Neural cell (in vitro differentiated cells): ENCODE results near the gene CARD6. TPM values are rescaled to one million over a fixed set of nuclear protein-coding genes. Genes with fewer than 3 reads are reported as not detected.

Experiments used
- H2AFZ ChIP-seq: fragments of 200-600, 300-800 bp; sonication (generic), shearing (Covaris generic); 2 replicates; pipeline ENCODE4 v1.6.0; 2014; ENCODE audit warnings: low read depth, mild to moderate bottlenecking, antibody characterized with exemption, low read length, moderate library complexity
- H3F3A ChIP-seq: fragments of 200-600 bp; shearing (Covaris generic); 2 replicates; pipeline ENCODE4 v1.6.1; 2016; ENCODE audit warnings: mild to moderate bottlenecking, moderate library complexity, mixed read lengths, antibody characterized with exemption, low read length; ENCODE audit not compliant: insufficient read depth, poor library complexity, severe bottlenecking
- H3K27ac ChIP-seq: fragments of 200-600, 300-800 bp; sonication (generic), shearing (Covaris generic); 2 replicates; pipeline ENCODE4 v1.5.1; 2014; ENCODE audit warnings: mild to moderate bottlenecking, low read length, moderate library complexity
- H3K27me3 ChIP-seq: fragments of 300-800, 200-600 bp; sonication (generic), shearing (Covaris generic); 2 replicates; pipeline ENCODE4 v1.6.0; 2014; ENCODE audit warnings: mild to moderate bottlenecking, low read depth, low read length, moderate library complexity; ENCODE audit not compliant: insufficient read depth
- H3K36me3 ChIP-seq: fragments of 300-800, 200-600 bp; sonication (generic), shearing (Covaris generic); 2 replicates; pipeline ENCODE4 v1.5.1; 2014; ENCODE audit warnings: mild to moderate bottlenecking, antibody characterized with exemption, low read length, moderate library complexity; ENCODE audit not compliant: insufficient read depth
- H3K4me2 ChIP-seq: fragments of 300-800, 200-600 bp; sonication (generic), shearing (Covaris generic); 2 replicates; pipeline ENCODE4 v1.6.0; 2014; ENCODE audit warnings: mild to moderate bottlenecking, low read length
- H3K4me3 ChIP-seq: fragments of 300-800, 200-600 bp; sonication (generic), shearing (Covaris generic); 2 replicates; pipeline ENCODE4 v1.5.1; 2014; ENCODE audit warnings: mild to moderate bottlenecking, low read length, moderate library complexity
- H3K79me2 ChIP-seq: fragments of 200-600 bp; shearing (Covaris generic); replicated peaks from 2 replicates; pipeline ENCODE4 v1.6.0; 2014; ENCODE audit warnings: mild to moderate bottlenecking, low read length, moderate library complexity; ENCODE audit not compliant: insufficient read depth
- H3K9ac ChIP-seq: fragments of 300-800, 200-600 bp; sonication (generic), shearing (Covaris generic); 2 replicates; pipeline ENCODE4 v1.6.1; 2016; ENCODE audit warnings: mild to moderate bottlenecking, low read length, mixed read lengths
- H3K9me2 ChIP-seq: fragments of 200-600 bp; shearing (Covaris generic); 2 replicates; pipeline ENCODE4 v1.6.1; 2016; ENCODE audit warnings: mild to moderate bottlenecking, low read length, mixed read lengths; ENCODE audit not compliant: insufficient read depth
- H3K9me3 ChIP-seq: fragments of 200-600, 300-800 bp; sonication (generic), shearing (Covaris generic); 2 replicates; pipeline ENCODE4 v1.6.1; 2016; ENCODE audit warnings: mild to moderate bottlenecking, mixed run types, low read length, moderate library complexity, mixed read lengths
- H4K20me1 ChIP-seq: fragments of 200-600 bp; shearing (Covaris generic); 2 replicates; pipeline ENCODE4 v1.6.1; 2016; ENCODE audit warnings: mild to moderate bottlenecking, mixed run types; ENCODE audit not compliant: insufficient read depth
- EP300 ChIP-seq: fragments of 450-650 bp; conservative IDR thresholded peaks from 2 replicates; pipeline ENCODE4 v1.6.1; 2014; ENCODE audit warnings: antibody characterized with exemption, mild to moderate bottlenecking, moderate library complexity; ENCODE audit not compliant: poor library complexity, severe bottlenecking
- EZH2 ChIP-seq: fragments of 200-600, 300-800 bp; shearing (Covaris generic), sonication (generic); IDR thresholded peaks from 2 replicates; pipeline ENCODE4 v1.6.1; 2014; ENCODE audit warnings: antibody characterized with exemption, low read length, borderline replicate concordance, mild to moderate bottlenecking; ENCODE audit not compliant: insufficient read depth, poor library complexity, severe bottlenecking
- MXI1 ChIP-seq: fragments of 450-650 bp; conservative IDR thresholded peaks from 2 replicates; pipeline ENCODE4 v1.6.1; 2014; ENCODE audit warnings: antibody characterized with exemption, mild to moderate bottlenecking; ENCODE audit not compliant: poor library complexity, severe bottlenecking
- POLR2AphosphoS5 ChIP-seq: IDR thresholded peaks from 2 replicates; pipeline ENCODE4 v1.6.1; 2012
- RAD21 ChIP-seq: fragments of 450-650 bp; conservative IDR thresholded peaks from 2 replicates; pipeline ENCODE4 v1.6.1; 2014; ENCODE audit warnings: antibody characterized with exemption, mild to moderate bottlenecking, moderate library complexity
- REST ChIP-seq: IDR thresholded peaks from 2 replicates; pipeline ENCODE4 v1.6.1; 2012; ENCODE audit warnings: borderline replicate concordance
- SMC3 ChIP-seq: fragments of 450-650 bp; conservative IDR thresholded peaks from 2 replicates; pipeline ENCODE4 v1.6.1; 2014; ENCODE audit warnings: antibody characterized with exemption, mild to moderate bottlenecking, moderate library complexity; ENCODE audit not compliant: poor library complexity
- TAF1 ChIP-seq: IDR thresholded peaks from 2 replicates; pipeline ENCODE4 v1.6.1; 2012; ENCODE audit warnings: low read depth
- polyA plus RNA-seq: library from polyadenylated mRNA; depleted of rRNA; stranded (reverse); fragments of >200 nt; gene quantifications from 2 replicates; pipeline ENCODE4 v1.2.3, GENCODE V29; 2014
- TF ChIP-seq, protein P1 (sequence below): fragments of 450-650 bp; IDR thresholded peaks from 2 replicates; pipeline ENCODE4 v1.5.1; 2014; ENCODE audit warnings: antibody characterized with exemption, mild to moderate bottlenecking, moderate library complexity; ENCODE audit not compliant: poor library complexity, severe bottlenecking

Gene CARD6
- polyA plus RNA-seq, 1 donor from 2014 or later, result 0.06 TPM

GRCh38 chr5:40812125-40812524, 29.0 kb upstream of the CARD6 start:
- H4K20me1 ChIP-seq, result no peaks in the 10 kb centered on the region
- no peaks in the 10 kb centered on the region for H3F3A ChIP-seq
- H3K27ac ChIP-seq, result no peak overlapping the region
- H3K9ac ChIP-seq, result no peak overlapping the region
- H3K9me3 ChIP-seq, result no peaks in the 10 kb centered on the region
- H3K79me2 ChIP-seq, result no peaks in the 10 kb centered on the region
- H3K27me3 ChIP-seq, result no peaks in the 10 kb centered on the region
- H3K4me3 ChIP-seq, result no peak overlapping the region
- H3K36me3 ChIP-seq, result no peaks in the 10 kb centered on the region
- no peak for TF ChIP-seq MXI1
- TF ChIP-seq, protein P1, sequence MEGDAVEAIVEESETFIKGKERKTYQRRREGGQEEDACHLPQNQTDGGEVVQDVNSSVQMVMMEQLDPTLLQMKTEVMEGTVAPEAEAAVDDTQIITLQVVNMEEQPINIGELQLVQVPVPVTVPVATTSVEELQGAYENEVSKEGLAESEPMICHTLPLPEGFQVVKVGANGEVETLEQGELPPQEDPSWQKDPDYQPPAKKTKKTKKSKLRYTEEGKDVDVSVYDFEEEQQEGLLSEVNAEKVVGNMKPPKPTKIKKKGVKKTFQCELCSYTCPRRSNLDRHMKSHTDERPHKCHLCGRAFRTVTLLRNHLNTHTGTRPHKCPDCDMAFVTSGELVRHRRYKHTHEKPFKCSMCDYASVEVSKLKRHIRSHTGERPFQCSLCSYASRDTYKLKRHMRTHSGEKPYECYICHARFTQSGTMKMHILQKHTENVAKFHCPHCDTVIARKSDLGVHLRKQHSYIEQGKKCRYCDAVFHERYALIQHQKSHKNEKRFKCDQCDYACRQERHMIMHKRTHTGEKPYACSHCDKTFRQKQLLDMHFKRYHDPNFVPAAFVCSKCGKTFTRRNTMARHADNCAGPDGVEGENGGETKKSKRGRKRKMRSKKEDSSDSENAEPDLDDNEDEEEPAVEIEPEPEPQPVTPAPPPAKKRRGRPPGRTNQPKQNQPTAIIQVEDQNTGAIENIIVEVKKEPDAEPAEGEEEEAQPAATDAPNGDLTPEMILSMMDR, result no peak
- no peak for TF ChIP-seq SMC3
- no peak for TF ChIP-seq EP300
- no peak for TF ChIP-seq POLR2AphosphoS5
- no peak for TF ChIP-seq REST
- no peak for TF ChIP-seq RAD21
- no peak for TF ChIP-seq EZH2
- TF ChIP-seq TAF1, result no peak
- H3K9me2 ChIP-seq, result no peaks in the 10 kb centered on the region
- H3K4me2 ChIP-seq, result no peak overlapping the region
- H2AFZ ChIP-seq, result no peak overlapping the region

DNA sequence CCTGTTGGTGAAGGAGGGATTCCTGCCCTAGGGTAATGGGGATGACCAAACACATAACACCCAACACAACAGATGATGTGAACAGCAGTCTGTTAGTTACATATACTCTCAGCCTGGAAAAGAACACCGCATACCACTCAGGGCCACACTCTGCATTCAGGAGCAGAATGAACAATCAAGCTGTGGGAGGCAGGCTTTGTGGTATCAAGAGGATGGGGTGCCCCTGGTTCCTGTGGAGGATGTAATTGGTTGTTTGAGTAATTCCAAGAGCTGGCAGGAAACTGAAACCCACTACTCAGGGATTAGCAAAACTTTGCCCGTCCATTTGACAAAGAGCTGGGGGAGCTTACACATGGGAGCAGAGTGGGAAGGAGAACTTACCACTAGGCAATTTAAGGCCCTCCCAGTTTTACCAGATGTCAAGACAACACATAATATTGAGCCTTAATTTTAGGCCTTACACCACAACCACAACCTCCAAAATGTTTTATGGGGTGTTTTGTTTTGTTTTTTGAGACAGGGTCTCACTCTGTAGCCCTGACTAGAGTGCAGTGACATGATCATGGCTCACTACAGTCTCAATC, 27.4 kb upstream of the CARD6 start:
- no peak overlapping the region for H3K4me3 ChIP-seq
- H3K9me3 ChIP-seq, result no peaks in the 10 kb centered on the region
- H3F3A ChIP-seq, result no peaks in the 10 kb centered on the region
- H3K9ac ChIP-seq, result no peak overlapping the region
- H3K9me2 ChIP-seq, result no peaks in the 10 kb centered on the region
- H3K27ac ChIP-seq, result no peak overlapping the region
- H3K79me2 ChIP-seq, result no peaks in the 10 kb centered on the region
- H2AFZ ChIP-seq, result no peak overlapping the region
- H3K27me3 ChIP-seq, result no peaks in the 10 kb centered on the region
- no peaks in the 10 kb centered on the region for H4K20me1 ChIP-seq
- H3K36me3 ChIP-seq, result no peaks in the 10 kb centered on the region
- TF ChIP-seq EZH2, result no peak
- no peak for TF ChIP-seq SMC3
- no peak for TF ChIP-seq REST
- no peak for TF ChIP-seq EP300
- no peak for TF ChIP-seq POLR2AphosphoS5
- TF ChIP-seq RAD21, result no peak
- TF ChIP-seq TAF1, result no peak
- TF ChIP-seq, protein P1, result no peak
- TF ChIP-seq MXI1, result no peak
- H3K4me2 ChIP-seq, result no peak overlapping the region
